ENCODE data around the gene MICAL2. TPM values are rescaled to one million over a fixed set of nuclear protein-coding genes. Genes with fewer than 3 reads are reported as not detected.

Gene MICAL2
- total RNA-seq, 1 experiment from 2014 or later: 173 TPM

GRCh38 chr11:12229450-12230229 lies 119.2 kb downstream of the MICAL2 start:
- no peak for DNase-seq (ENCODE audit: low read depth)

DNA sequence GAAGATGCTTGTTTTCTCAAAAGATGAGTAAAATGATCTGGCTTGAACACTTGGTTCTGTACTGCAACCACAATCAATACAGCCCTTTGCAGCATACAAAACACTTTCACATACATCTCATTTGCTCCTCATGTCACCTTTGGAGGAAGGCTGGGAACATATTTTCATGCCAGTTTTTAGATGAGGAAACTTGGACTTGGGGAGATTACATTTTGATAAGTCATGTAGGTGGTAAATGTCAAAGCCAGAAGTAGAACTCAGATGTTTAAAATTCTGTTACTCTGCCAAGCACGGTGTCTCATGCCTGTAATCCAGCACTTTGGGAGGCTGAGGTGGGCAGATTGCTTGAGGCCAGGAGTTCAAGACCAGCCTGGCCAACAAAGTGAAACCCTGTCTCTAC lies 121.8 kb downstream of the MICAL2 start:
- peak; percentile 70 for DNase-seq (ENCODE audit: low read depth)

- DNase-seq (ENCODE audit: low read depth): peak; percentile 88
Measured at GRCh38 chr11:12232817-12233601, 122.6 kb downstream of the MICAL2 start.

- no peak for DNase-seq (ENCODE audit: low read depth)
Measured at GRCh38 chr11:12233602-12233925, 123.2 kb downstream of the MICAL2 start.

GRCh38 chr11:12234221-12234620 lies 123.8 kb downstream of the MICAL2 start:
- DNase-seq (ENCODE audit: low read depth): no peak

DNA sequence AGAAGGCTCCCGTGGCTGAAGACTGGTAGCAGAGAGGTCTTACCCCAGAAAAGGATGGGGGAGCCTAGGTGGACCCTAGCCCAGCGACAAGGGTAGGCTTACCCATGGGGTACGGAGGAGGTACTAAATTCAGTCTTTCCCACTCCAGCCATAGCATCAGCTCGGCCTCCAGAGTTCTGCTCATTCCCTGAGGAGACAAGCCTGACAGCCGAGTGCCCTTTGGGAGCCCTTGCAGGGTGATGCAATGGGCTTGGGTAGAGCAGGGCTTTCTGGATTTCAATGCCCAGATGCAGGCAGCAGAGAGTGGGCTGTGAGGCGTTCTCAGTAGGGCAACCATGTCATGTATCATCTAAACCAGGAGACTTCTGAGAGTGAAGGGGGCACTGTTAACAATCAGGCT lies 124.7 kb downstream of the MICAL2 start:
- DNase-seq (ENCODE audit: low read depth): no peak

GRCh38 chr11:12235553-12235946 lies 125.2 kb downstream of the MICAL2 start:
- peak; percentile 76 for DNase-seq (ENCODE audit: low read depth)

GRCh38 chr11:12235947-12236743 lies 125.8 kb downstream of the MICAL2 start:
- DNase-seq (ENCODE audit: low read depth): peak; percentile 82

GRCh38 chr11:12236744-12237101 lies 126.3 kb downstream of the MICAL2 start:
- DNase-seq (ENCODE audit: low read depth): no peak

DNA sequence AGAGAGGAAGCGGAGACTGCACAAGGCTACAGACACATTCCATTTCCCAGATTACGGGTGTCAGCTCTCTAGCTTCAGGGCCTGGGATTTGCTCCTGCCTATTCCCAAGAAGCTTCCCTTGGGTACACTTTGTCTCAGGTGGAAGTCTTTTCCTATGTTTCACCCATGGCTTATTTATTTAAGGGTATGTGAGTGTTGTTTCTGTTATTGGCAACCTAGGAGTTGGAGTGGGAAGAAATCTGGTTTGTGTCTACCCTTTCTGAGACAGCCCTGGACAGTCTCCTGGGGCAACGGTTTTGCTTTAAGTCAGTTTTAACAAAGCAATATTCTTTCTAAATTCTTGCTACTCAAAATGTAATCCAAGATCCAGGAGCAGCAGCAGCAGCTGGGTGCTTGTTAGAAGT lies 127.0 kb downstream of the MICAL2 start:
- no peak for DNase-seq (ENCODE audit: low read depth)

- no peak for DNase-seq (ENCODE audit: low read depth)
Measured at GRCh38 chr11:12238420-12238819, 128.0 kb downstream of the MICAL2 start.

DNA sequence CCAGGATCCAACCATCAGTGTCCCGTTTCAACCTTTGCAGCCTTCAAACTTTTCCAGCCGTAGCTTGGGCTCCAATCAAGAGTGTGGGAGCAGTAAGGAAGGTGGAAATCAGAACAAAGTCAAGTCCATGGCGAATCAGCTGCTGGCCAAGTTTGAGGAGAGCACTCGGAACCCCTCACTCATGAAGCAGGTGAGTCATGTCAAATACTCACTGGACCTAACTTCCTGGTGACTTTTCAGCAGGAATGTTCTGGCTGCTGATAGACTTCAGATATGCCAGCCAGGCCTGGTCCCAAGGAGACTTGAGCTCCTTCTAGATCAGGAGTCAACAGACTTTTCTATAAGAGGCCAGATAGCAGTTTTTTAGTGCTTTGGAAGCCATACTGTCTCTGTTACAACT lies 129.0 kb downstream of the MICAL2 start:
- peak; percentile 81 for DNase-seq (ENCODE audit: low read depth)

DNA sequence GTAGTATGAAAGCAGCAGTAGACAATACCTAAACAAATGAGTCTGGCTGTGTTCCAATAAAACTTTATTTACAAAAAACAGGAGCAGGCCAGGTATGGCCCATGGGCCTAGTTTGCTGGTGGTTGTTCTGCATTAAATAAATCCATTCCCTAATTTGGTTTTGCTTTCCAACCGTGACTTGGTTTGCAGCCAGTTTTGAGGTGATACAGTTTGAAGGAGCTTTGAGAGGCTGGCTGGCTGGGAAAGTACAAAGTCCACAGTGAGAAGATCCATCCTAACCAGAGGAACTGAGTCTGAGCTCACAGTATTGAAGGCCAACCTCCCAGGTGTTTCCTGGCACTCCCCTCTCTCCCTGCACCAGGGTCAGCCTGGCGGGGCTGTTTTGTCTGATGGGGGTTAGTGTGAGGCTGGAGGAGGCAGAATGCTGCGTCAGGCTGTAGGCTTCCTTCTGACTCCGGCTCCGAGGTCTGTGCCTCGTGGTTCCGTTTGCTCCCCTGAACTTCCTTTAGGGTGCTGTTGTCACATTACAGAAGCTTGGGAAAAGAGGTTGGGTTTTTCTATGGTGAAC lies 129.5 kb downstream of the MICAL2 start:
- DNase-seq (ENCODE audit: low read depth): no peak

GRCh38 chr11:12240677-12241076 lies 130.3 kb downstream of the MICAL2 start:
- DNase-seq (ENCODE audit: low read depth): no peak

DNA sequence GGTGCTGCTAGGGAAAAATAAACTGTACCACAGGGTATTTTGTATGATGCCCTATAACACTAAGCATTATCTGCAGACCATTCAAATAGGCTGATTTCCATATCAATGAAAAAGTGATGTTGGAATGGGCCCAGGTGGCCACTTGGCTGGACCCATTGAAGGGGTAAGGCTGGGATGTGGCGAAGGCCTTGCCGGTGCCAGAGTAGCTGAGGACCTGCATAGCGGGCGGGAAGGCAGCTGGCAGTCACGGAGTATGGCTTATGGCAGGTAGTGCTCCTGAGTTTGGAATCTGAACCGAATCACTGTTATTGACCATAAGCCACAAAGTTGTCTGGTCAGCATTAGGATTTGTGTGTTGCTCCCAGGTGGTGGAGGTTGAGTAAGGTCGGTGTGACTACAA lies 131.0 kb downstream of the MICAL2 start:
- DNase-seq (ENCODE audit: low read depth): no peak

GRCh38 chr11:12241971-12242672 lies 131.7 kb downstream of the MICAL2 start:
- DNase-seq (ENCODE audit: low read depth): no peak

DNA sequence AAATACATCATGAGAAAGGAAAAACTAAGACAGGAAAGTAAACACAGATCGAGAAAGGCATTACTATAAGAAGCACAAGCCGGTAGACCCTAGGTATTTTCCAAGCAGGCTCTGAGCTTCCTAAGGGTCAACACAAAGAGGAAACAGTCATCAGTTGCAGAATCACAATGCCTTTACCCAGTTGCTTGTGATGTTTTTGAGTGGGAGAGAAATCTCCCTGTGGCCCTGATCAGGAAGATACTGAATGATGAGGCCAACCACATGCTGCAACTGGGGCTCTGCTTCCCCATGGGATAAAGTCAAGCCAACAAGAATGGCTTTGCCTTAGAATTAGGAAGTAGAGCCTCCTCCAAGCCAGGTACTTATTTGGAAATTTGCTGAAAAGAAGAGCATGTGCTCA lies 132.6 kb downstream of the MICAL2 start:
- no peak for DNase-seq (ENCODE audit: low read depth)

DNA sequence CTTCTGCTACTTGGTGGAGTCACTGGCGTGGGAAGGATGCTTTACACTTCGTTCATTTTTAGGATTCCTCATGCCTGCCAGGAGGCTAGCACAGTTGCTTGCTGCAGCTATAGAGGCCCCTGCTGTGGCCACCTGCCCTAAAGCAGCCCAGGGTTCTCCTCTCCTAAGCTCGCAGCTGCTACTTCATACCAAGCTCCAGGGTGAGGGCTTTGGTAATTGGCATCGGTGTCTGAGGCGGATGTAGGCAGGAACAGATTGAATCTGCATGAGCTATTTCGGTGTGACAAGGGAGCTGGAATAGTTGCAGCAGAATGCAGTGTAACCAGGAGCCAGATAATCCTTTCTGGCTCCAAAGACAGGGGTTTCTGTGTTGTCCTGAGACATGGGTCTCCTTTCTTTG lies 133.1 kb downstream of the MICAL2 start:
- no peak for DNase-seq (ENCODE audit: low read depth)

DNA sequence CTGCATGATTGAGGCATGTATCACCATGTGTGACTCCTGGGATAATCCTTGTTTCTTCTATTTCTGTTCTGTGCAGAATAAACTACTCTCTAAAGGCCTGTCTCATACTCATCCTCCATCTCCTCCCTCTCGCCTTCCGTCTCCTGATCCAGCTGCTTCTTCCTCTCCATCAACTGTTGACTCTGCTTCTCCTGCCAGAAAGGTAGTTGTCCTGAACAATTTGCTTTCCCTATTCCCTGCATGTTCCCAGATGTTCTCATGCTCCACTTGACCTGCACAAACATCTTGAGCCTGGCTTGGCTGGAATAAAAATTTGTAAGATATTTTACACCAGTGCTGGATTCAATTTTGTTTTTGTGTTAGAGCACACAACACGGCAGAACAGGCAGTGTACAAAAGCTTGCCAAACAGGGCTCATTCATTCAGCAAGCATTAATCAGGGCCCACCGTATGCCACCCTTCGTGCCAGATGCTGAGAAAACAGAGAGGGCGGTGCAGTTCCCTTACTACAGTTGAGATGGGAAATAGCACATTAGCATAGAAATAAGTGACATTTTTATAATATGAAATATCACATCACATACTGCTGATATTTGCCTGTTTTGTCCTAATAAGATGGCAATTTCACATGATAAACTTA lies 133.6 kb downstream of the MICAL2 start:
- no peak for DNase-seq (ENCODE audit: low read depth)

- no peak for DNase-seq (ENCODE audit: low read depth)
Measured at GRCh38 chr11:12245091-12245490, 134.7 kb downstream of the MICAL2 start.

DNA sequence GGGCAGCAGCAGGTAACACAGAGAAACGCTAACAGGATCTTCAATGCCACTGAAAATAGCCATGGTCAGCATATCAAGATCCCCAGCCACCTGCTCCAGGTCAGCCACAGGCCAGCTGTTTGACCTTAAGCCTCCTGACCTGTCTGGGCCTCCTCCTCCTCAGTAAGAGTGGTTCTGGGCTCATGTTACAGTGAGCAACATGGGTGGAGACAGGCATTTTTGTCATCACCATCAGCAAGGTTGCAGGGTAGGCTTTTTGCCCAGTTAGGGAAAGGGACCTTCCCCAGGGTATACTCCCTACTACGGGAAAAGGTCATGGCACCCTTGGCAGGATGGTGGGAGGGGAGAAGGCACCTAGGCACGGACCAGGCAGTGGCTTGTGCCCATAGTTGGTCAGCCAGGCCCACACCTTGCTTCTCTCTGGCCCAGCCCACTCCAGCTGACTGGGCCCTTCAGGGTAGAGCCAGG lies 135.2 kb downstream of the MICAL2 start:
- no peak for DNase-seq (ENCODE audit: low read depth)
